H1 (cell line): ENCODE data around the gene GRIN2B. TPM values are rescaled to one million over a fixed set of nuclear protein-coding genes. Genes with fewer than 3 reads are reported as not detected.

Experiments used
- CTCF ChIA-PET: fragments of 300-600 bp; sonication (Branson Sonifier 250); formaldehyde crosslinking; loops from one replicate; lab custom pipeline; 2021; ENCODE audit not compliant: partially characterized antibody; lab: Charles Lee
- POLR2A ChIA-PET: fragments of 300-600 bp; sonication (Branson Sonifier 250); formaldehyde crosslinking; loops from one replicate; lab custom pipeline; 2021; ENCODE audit warnings: inconsistent platforms; ENCODE audit not compliant: partially characterized antibody; lab: Charles Lee
- DNase-seq, 2 experiments: peaks; one replicate each; pipeline versions ENCODE4 v3.0.0 to v3.0.0-alpha.2; 2010 to 2022; ENCODE audit warnings: low spot score in 2 of 2, low read depth in 1 of 2, mixed read lengths in 1 of 2
- FAIRE-seq: peaks from 2 replicates; lab custom pipeline; 2011; peaks lifted over from hg19 to GRCh38; lab: Jason Lieb, UNC
- H2AFZ ChIP-seq: 2 replicates; pipeline ENCODE4 v1.8.1; 2012; ENCODE audit warnings: low read length, inconsistent platforms
- H2AK5ac ChIP-seq: 2 replicates; pipeline ENCODE4 v1.6.1; 2013; ENCODE audit warnings: low read depth, low read length
- H2BK120ac ChIP-seq: replicated peaks from 2 replicates; pipeline ENCODE3; 2013; ENCODE audit warnings: low read depth, low read length, inconsistent platforms
- H2BK12ac ChIP-seq: 2 replicates; pipeline ENCODE4 v1.6.1; 2013; ENCODE audit warnings: low read depth, low read length
- H2BK15ac ChIP-seq: 2 replicates; pipeline ENCODE4 v1.6.1; 2013; ENCODE audit warnings: low read length
- H2BK20ac ChIP-seq: 2 replicates; pipeline ENCODE4 v1.6.1; 2013; ENCODE audit warnings: low read length
- H2BK5ac ChIP-seq: 2 replicates; pipeline ENCODE4 v1.6.1; 2013; ENCODE audit warnings: low read depth, low read length
- H3K14ac ChIP-seq: 2 replicates; pipeline ENCODE4 v1.6.1; 2013; ENCODE audit warnings: inconsistent platforms; ENCODE audit not compliant: insufficient read length
- H3K18ac ChIP-seq: 2 replicates; pipeline ENCODE4 v1.6.1; 2013; ENCODE audit warnings: low read length; ENCODE audit errors: extremely low read depth
- H3K23ac ChIP-seq: 2 replicates; pipeline ENCODE4 v1.6.1; 2013; ENCODE audit warnings: inconsistent platforms; ENCODE audit not compliant: insufficient read length
- H3K23me2 ChIP-seq: 2 replicates; pipeline ENCODE4 v1.6.1; 2013; ENCODE audit warnings: low read depth, low read length
- H3K27ac ChIP-seq: 2 replicates; pipeline ENCODE4 v1.6.1; 2011; ENCODE audit warnings: low read depth, low read length, inconsistent platforms
- H3K27me3 ChIP-seq, 4 experiments: replicated peaks in 1 of 4; 1 replicate in 1 of 4; 2 replicates in 3 of 4; pipeline versions ENCODE4 v1.6.1 to v1.8.1; 2011 to 2013; ENCODE audit warnings: low read length in 3 of 4, mild to moderate bottlenecking in 3 of 4, inconsistent platforms in 2 of 4, mixed read lengths in 2 of 4, moderate library complexity in 1 of 4; ENCODE audit not compliant: control insufficient read depth in 3 of 4, insufficient read depth in 3 of 4; ENCODE audit errors: extremely low read depth in 1 of 4
- H3K36me3 ChIP-seq, 4 experiments: 2 replicates each; pipeline versions ENCODE4 v1.6.1 to v1.8.1; 2011 to 2013; ENCODE audit warnings: mild to moderate bottlenecking in 4 of 4, low read length in 3 of 4, moderate library complexity in 2 of 4, control low read depth in 1 of 4, inconsistent platforms in 1 of 4; ENCODE audit not compliant: insufficient read depth in 4 of 4, control insufficient read depth in 2 of 4
- H3K4ac ChIP-seq: replicated peaks from 2 replicates; pipeline ENCODE3; 2013; ENCODE audit warnings: low read length, low read depth, mixed read lengths, inconsistent platforms; ENCODE audit not compliant: insufficient read length
- H3K4me1 ChIP-seq, 4 experiments: replicated peaks in 1 of 4; 1 replicate in 1 of 4; 2 replicates in 3 of 4; pipeline versions ENCODE4 v1.6.1 to v1.8.1; 2011 to 2013; ENCODE audit warnings: low read length in 3 of 4, inconsistent platforms in 2 of 4, mixed read lengths in 1 of 4; ENCODE audit not compliant: insufficient read depth in 4 of 4, control insufficient read depth in 3 of 4
- H3K4me2 ChIP-seq, 2 experiments: 2 replicates each; pipeline versions ENCODE4 v1.6.1 to v1.8.1; 2011 to 2013; ENCODE audit warnings: low read depth in 2 of 2, low read length in 2 of 2, control low read depth in 1 of 2, inconsistent platforms in 1 of 2, mild to moderate bottlenecking in 1 of 2; ENCODE audit not compliant: insufficient read depth in 1 of 2
- H3K4me3 ChIP-seq, 4 experiments: fragments of 200-600, 300-600 bp in 1 of 4; sonication (generic), shearing (Covaris generic), sonication (Bioruptor Twin) in 1 of 4; 2 replicates each; pipeline versions ENCODE4 v1.5.1 to v1.8.1; 2011 to 2016; ENCODE audit warnings: low read length in 4 of 4, low read depth in 3 of 4, control low read depth in 2 of 4, inconsistent platforms in 2 of 4, mild to moderate bottlenecking in 2 of 4, mixed read lengths in 1 of 4, moderate library complexity in 1 of 4; ENCODE audit not compliant: insufficient read depth in 2 of 4; ENCODE audit errors: extremely low read depth in 1 of 4
- H3K56ac ChIP-seq: replicated peaks from 2 replicates; pipeline ENCODE3; 2013; ENCODE audit warnings: low read depth, mild to moderate bottlenecking, mixed read lengths, low read length, inconsistent platforms; ENCODE audit not compliant: insufficient read length
- H3K79me1 ChIP-seq: 2 replicates; pipeline ENCODE4 v1.6.1; 2013; ENCODE audit warnings: low read depth, low read length, control low read depth
- H3K79me2 ChIP-seq, 2 experiments: 2 replicates each; pipeline versions ENCODE4 v1.6.1 to v1.8.1; 2012 to 2013; ENCODE audit warnings: low read length in 2 of 2, mild to moderate bottlenecking in 2 of 2, inconsistent platforms in 1 of 2; ENCODE audit not compliant: insufficient read depth in 2 of 2, control insufficient read depth in 1 of 2
- H3K9ac ChIP-seq, 4 experiments: replicated peaks in 1 of 4; 1 replicate in 1 of 4; 2 replicates in 3 of 4; pipeline versions ENCODE4 v1.6.1 to v1.8.1; 2011 to 2013; ENCODE audit warnings: low read depth in 3 of 4, low read length in 3 of 4, control low read depth in 2 of 4, mild to moderate bottlenecking in 2 of 4, moderate library complexity in 2 of 4, inconsistent platforms in 1 of 4; ENCODE audit errors: extremely low read depth in 1 of 4
- H3K9me3 ChIP-seq, 2 experiments: 2 replicates each; pipeline versions ENCODE4 v1.6.1 to v1.8.1; 2012 to 2013; ENCODE audit warnings: mild to moderate bottlenecking in 2 of 2, moderate library complexity in 2 of 2, control low read depth in 1 of 2, inconsistent platforms in 1 of 2, low read depth in 1 of 2, low read length in 1 of 2, mixed read lengths in 1 of 2; ENCODE audit not compliant: insufficient read depth in 2 of 2
- H4K20me1 ChIP-seq, 2 experiments: replicated peaks in 1 of 2; 2 replicates each; pipeline versions ENCODE3 to v1.8.1; 2011 to 2013; ENCODE audit warnings: inconsistent platforms in 2 of 2, low read length in 2 of 2, mild to moderate bottlenecking in 1 of 2; ENCODE audit not compliant: insufficient read depth in 2 of 2, control insufficient read depth in 1 of 2
- H4K5ac ChIP-seq: 2 replicates; pipeline ENCODE4 v1.6.1; 2013; ENCODE audit warnings: low read length, low read depth, mixed read lengths, inconsistent platforms; ENCODE audit not compliant: insufficient read length
- H4K8ac ChIP-seq: 2 replicates; pipeline ENCODE4 v1.8.0; 2013; ENCODE audit warnings: mild to moderate bottlenecking, moderate library complexity, low read length, inconsistent platforms; ENCODE audit not compliant: insufficient read depth; ENCODE audit errors: extremely low read depth
- H4K91ac ChIP-seq: replicated peaks from 2 replicates; pipeline ENCODE3; 2013; ENCODE audit warnings: low read length, mixed read lengths, inconsistent platforms; ENCODE audit not compliant: insufficient read length
- CHD1 ChIP-seq: IDR thresholded peaks from 2 replicates; pipeline ENCODE4 v1.6.1; 2012; ENCODE audit warnings: low read depth, low read length, improper control_type of control experiment
- CHD2 ChIP-seq: IDR thresholded peaks from 2 replicates; pipeline ENCODE4 v1.6.1; 2012; ENCODE audit warnings: low read length, improper control_type of control experiment
- CTBP2 ChIP-seq: IDR thresholded peaks from 2 replicates; pipeline ENCODE4 v1.7.0; 2011; ENCODE audit warnings: borderline replicate concordance, mild to moderate bottlenecking, moderate library complexity, mixed read lengths, low read length; ENCODE audit not compliant: insufficient read depth, insufficient read length
- FOSL1 ChIP-seq: IDR thresholded peaks from 2 replicates; pipeline ENCODE4 v1.6.1; 2011; ENCODE audit warnings: mild to moderate bottlenecking, low read depth, low read length, moderate library complexity; ENCODE audit not compliant: insufficient read depth
- KDM1A ChIP-seq: fragments of 200-600, 300-600 bp; sonication (generic); IDR thresholded peaks from 2 replicates; pipeline ENCODE4 v1.7.1; 2016; ENCODE audit warnings: mild to moderate bottlenecking, low read length, borderline replicate concordance
- POLR2AphosphoS5 ChIP-seq: IDR thresholded peaks from 2 replicates; pipeline ENCODE4 v1.6.1; 2011; ENCODE audit warnings: low read depth, low read length
- RXRA ChIP-seq: IDR thresholded peaks from 2 replicates; pipeline ENCODE4 v1.6.1; 2011; ENCODE audit warnings: low read depth, mild to moderate bottlenecking, low read length, moderate library complexity; ENCODE audit not compliant: insufficient read depth
- SAP30 ChIP-seq: fragments of 300-600 bp; sonication (generic); IDR thresholded peaks from 2 replicates; pipeline ENCODE4 v1.7.1; 2012; ENCODE audit warnings: low read length, moderate library complexity, mild to moderate bottlenecking, inconsistent platforms; ENCODE audit not compliant: insufficient read depth, insufficient replicate concordance
- SRF ChIP-seq: IDR thresholded peaks from 2 replicates; pipeline ENCODE4 v1.6.1; 2011; ENCODE audit warnings: mild to moderate bottlenecking, low read depth, low read length, moderate library complexity
- TCF12 ChIP-seq: IDR thresholded peaks from 2 replicates; pipeline ENCODE4 v1.6.1; 2011; ENCODE audit warnings: low read depth, mild to moderate bottlenecking, low read length
- YY1 ChIP-seq: IDR thresholded peaks from 2 replicates; pipeline ENCODE4 v1.6.1; 2011; ENCODE audit warnings: low read depth, mild to moderate bottlenecking, low read length
- WGBS, 2 experiments: shearing (Covaris generic) in 1 of 2; methylation state at CpG; one replicate each; pipeline versions ENCODE4 v1.1.6 to v1.1.7; 2013 to 2015; ENCODE audit warnings: low lambda C conversion rate in 2 of 2, mixed read lengths in 2 of 2, inconsistent platforms in 1 of 2, low coverage in 1 of 2, missing lambda C conversion rate in 1 of 2; ENCODE audit not compliant: insufficient replicate concordance in 2 of 2, insufficient coverage in 1 of 2, insufficient read length in 1 of 2; ENCODE audit errors: extremely low coverage in 1 of 2, missing lambda C conversion rate in 1 of 2; 5-methylcytosine and 5-hydroxymethylcytosine counted together
- polyA plus RNA-seq, 7 experiments: library from polyadenylated mRNA; depleted of rRNA in 3 of 7; stranded (reverse) in 5 of 7; unstranded in 2 of 7; fragments of >200 nt in 5 of 7; fragments of 200-250 nt in 2 of 7; gene quantifications; 1 replicate in 5 of 7; 2 replicates in 1 of 7; 4 replicates in 1 of 7; pipeline versions ENCODE4 v1.2.1 to v1.2.3, GENCODE V29; 2011 to 2013; ENCODE audit warnings: missing spikeins in 2 of 7, mixed read lengths in 2 of 7
- total RNA-seq: library from RNA; stranded (reverse); fragmentation: NEBNext Ultra II Directional; extraction: Animal tissue kit (Norgen Biotek cat#: 25700); gene quantifications from 2 replicates; pipeline ENCODE4 v1.2.1, GENCODE V29; 2021
- TF ChIP-seq, protein P1 (sequence below), 3 experiments: IDR thresholded peaks; 1 replicate in 2 of 3; 2 replicates in 1 of 3; pipeline versions ENCODE4 v1.5.1 to v1.6.1; 2011; ENCODE audit warnings: low read length in 3 of 3, mild to moderate bottlenecking in 3 of 3, inconsistent platforms in 2 of 3, low read depth in 1 of 3, moderate library complexity in 1 of 3; ENCODE audit not compliant: insufficient read depth in 1 of 3; ENCODE audit errors: control extremely low read depth in 1 of 3

The GRIN2B gene
- total and polyA plus RNA-seq, 2 of the 8 experiments (the other 6 are each of a cell fraction or from before 2014, with no cell fraction given): 0.68 to 3.2 TPM

DNA sequence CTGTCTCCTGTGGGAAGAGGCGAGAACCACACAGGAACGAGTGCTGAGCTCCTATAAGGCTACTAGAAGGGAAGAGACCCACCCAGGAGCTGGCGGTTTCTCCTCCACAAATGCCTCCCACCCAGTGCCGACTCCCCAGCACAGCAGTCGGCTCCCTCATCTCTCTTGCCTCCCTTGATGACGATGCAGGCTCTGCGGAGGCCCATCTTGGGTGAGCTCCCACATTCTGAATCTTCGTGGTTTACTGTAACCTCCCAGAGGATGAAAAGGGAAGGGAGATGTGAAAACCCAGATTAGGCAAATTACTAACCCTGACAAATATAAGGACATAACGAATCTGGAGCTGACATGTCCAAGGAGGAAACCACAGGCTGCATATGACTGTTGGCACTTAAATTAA lies 23.8 kb downstream of the GRIN2B start:
- Histone ChIP-seq H2BK15ac (no peak overlapping the region), H3K27me3 (no peaks in the 10 kb centered on the region; a peak in 1 of 7 replicates), H3K36me3 (no peaks in the 10 kb centered on the region), H4K91ac (no peak overlapping the region), H3K18ac (no peak overlapping the region), H3K9me3 (no peaks in the 10 kb centered on the region), H3K56ac (no peak overlapping the region), H2AK5ac (no peak overlapping the region), H3K23ac (no peak overlapping the region), H3K27ac (no peak overlapping the region), H3K79me1 (no peaks in the 10 kb centered on the region), H3K14ac (no peak overlapping the region), H2BK20ac (no peak overlapping the region), H3K4me3 (no peak overlapping the region), H3K4ac (no peak overlapping the region), H2BK120ac (no peak overlapping the region), H3K79me2 (no peaks in the 10 kb centered on the region; a peak in 1 of 4 replicates), H3K4me1 (peaks cover 0 to 9% (median 4%) of the 10 kb centered on the region in 4 experiments; a peak in 3 of 7 replicates), H4K5ac (no peak overlapping the region), H3K23me2 (no peaks in the 10 kb centered on the region), H2BK5ac (no peak overlapping the region), H4K8ac (no peak overlapping the region), H2AFZ (no peak overlapping the region), H2BK12ac (no peak overlapping the region), H3K9ac (no peak overlapping the region), H3K4me2 (no peak overlapping the region), H4K20me1 (no peaks in the 10 kb centered on the region)
- WGBS, 2 experiments: 91% methylated on average over 9 of the region's 9 CpGs; no CpG with 5 or more reads in 1 of the 2 experiments
- CTCF ChIA-PET: interaction anchor here (0.5 to 1.9 kb wide), 7 partner anchors 17 to 311 kb away, joined by 3 to 7 read pairs (median 5); no protein-coding TSS in a partner anchor
- FAIRE-seq (no peak), DNase-seq (no peak)
- POLR2A ChIA-PET: interaction anchor here (1.2 kb wide), 1 partner anchor 19 kb away, joined by 3 read pairs; no protein-coding TSS in a partner anchor
- TF ChIP-seq KDM1A (no peak), YY1 (no peak), CHD1 (no peak), SAP30 (no peak), CHD2 (no peak), RXRA (no peak), POLR2AphosphoS5 (no peak), SRF (no peak), FOSL1 (no peak), TCF12 (no peak), CTBP2 (no peak)
- TF ChIP-seq, protein P1, sequence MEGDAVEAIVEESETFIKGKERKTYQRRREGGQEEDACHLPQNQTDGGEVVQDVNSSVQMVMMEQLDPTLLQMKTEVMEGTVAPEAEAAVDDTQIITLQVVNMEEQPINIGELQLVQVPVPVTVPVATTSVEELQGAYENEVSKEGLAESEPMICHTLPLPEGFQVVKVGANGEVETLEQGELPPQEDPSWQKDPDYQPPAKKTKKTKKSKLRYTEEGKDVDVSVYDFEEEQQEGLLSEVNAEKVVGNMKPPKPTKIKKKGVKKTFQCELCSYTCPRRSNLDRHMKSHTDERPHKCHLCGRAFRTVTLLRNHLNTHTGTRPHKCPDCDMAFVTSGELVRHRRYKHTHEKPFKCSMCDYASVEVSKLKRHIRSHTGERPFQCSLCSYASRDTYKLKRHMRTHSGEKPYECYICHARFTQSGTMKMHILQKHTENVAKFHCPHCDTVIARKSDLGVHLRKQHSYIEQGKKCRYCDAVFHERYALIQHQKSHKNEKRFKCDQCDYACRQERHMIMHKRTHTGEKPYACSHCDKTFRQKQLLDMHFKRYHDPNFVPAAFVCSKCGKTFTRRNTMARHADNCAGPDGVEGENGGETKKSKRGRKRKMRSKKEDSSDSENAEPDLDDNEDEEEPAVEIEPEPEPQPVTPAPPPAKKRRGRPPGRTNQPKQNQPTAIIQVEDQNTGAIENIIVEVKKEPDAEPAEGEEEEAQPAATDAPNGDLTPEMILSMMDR (IDR thresholded peaks at IDR 0.05; ENCODE audit: control extremely low read depth in 1 of 3, insufficient read depth in 1 of 3, low read depth in 1 of 3, low read length in 3 of 3): no peak
